Uterus (tissue), 2 donors: Measurements from ENCODE around the gene C14orf180.

Source experiments
- POLR2A ChIP-seq, 2 donors: fragments of 450-650 bp; IDR thresholded peaks; one replicate each; pipeline ENCODE4 v1.6.1; 2016; ENCODE audit warnings: antibody characterized with exemption in 2 of 2, mild to moderate bottlenecking in 1 of 2, moderate library complexity in 1 of 2
- TF ChIP-seq, protein P1 (sequence below), 4 experiments: fragments of 200-600 bp in 2 of 4; fragments of 450-650 bp in 2 of 4; sonication (generic) in 2 of 4; IDR thresholded peaks; one replicate each; pipeline ENCODE4 v1.5.1; 2016 to 2019; ENCODE audit warnings: antibody characterized with exemption in 4 of 4, mild to moderate bottlenecking in 2 of 4, moderate library complexity in 1 of 4

DNA sequence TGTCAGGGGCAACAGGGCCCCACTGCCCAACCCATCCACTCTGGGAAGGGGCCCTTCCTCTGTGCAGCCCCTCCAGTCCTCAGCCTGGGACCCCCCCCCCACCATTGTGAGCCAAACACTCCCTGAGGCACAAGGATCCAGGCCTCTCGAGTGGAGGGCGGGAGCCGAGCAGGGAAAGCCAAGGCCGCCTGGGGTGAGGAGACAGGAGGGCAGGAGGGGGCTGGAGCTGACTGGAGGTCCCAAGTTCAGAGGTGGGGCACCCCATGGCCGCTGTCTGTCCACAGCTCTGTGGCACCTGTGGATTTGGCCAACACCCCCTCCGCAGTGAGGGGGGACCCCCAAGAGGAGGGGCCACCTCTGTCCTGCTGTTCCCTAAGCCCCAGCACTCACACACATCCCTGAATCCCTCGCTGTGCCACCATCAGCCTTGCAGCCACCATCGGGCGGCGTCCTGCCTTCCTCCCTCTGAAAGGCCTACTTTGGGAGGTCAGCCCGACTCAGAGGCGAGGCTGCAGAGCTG is 25.4 kb upstream of the C14orf180 start:
- TF ChIP-seq, protein P1, sequence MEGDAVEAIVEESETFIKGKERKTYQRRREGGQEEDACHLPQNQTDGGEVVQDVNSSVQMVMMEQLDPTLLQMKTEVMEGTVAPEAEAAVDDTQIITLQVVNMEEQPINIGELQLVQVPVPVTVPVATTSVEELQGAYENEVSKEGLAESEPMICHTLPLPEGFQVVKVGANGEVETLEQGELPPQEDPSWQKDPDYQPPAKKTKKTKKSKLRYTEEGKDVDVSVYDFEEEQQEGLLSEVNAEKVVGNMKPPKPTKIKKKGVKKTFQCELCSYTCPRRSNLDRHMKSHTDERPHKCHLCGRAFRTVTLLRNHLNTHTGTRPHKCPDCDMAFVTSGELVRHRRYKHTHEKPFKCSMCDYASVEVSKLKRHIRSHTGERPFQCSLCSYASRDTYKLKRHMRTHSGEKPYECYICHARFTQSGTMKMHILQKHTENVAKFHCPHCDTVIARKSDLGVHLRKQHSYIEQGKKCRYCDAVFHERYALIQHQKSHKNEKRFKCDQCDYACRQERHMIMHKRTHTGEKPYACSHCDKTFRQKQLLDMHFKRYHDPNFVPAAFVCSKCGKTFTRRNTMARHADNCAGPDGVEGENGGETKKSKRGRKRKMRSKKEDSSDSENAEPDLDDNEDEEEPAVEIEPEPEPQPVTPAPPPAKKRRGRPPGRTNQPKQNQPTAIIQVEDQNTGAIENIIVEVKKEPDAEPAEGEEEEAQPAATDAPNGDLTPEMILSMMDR (IDR thresholded peaks at IDR 0.05) = no peak
- TF ChIP-seq POLR2A (IDR thresholded peaks at IDR 0.05) = no peak
